SKM-1 (cell line): ENCODE data around the gene GIPR.
"Not testable (repeated sequence)": the region's sequence is repeated elsewhere in the genome, so short reads cannot be mapped to it uniquely, and the experiment has no call there.

Experiments used
- DNase-seq: peaks from one replicate; lab custom pipeline; 2025; ENCODE audit not compliant: unreplicated experiment; lab: John Stamatoyannopoulos, UW

Gene GIPR

DNA sequence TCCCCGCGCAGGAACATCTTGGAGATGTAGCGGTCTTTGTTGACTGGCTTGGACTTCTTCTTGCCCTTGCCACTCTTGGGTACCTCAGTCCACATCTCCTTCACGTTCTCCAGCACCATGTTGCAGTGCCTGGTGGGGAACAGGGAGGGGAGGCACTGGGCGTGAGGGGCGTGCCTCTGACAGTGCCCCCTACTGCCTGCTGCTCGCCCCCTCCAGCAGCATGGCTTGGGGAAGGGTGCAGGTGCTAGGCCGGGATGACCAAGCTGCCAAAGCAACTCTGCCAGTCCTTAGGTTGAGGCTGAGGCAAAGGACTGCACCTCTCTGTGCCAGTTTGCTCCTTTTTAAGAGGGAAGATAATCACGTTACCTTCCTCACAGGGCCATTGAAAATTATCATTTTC lies 19.6 kb downstream of the GIPR start:
- no peak for DNase-seq

DNA sequence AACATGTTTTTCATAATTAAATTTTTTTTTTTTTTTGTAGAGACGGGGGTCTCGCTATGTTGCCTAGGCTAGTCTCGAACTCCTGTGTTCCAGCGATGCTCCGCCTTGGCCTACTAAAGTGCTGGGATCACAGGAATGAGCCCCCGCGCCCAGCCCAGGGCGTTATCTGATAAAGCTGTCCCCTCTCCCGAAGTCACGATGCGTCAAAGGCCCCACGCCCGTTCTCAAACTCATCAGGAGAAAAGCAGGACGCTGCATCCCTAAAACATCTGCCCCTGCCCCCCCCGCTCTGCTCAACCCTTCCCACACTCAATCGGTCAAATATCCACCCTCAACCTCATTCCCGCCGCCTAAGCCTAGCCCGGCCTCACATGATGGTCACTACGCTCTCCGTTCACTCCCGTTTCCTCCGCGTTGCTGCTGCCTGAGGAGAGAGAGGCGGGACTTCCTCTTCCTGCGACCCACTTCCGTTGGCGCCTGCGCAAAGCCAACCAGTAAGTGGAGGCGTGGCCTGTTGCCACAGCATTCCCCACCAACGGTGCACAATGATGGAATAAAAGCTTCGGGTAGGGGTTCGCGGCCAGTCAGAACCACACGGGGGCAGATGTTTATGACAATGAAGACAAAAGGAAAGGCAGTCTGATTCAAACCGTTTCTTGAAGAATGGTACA lies 23.6 kb downstream of the GIPR start, which contains the start of gene SNRPD2:
TSS of gene SNRPD2 (minus strand) at position 438 of the 671 bp plus-strand sequence. CDS start at position 373, 65 bp downstream.
- DNase-seq: peak; percentile 40

DNA sequence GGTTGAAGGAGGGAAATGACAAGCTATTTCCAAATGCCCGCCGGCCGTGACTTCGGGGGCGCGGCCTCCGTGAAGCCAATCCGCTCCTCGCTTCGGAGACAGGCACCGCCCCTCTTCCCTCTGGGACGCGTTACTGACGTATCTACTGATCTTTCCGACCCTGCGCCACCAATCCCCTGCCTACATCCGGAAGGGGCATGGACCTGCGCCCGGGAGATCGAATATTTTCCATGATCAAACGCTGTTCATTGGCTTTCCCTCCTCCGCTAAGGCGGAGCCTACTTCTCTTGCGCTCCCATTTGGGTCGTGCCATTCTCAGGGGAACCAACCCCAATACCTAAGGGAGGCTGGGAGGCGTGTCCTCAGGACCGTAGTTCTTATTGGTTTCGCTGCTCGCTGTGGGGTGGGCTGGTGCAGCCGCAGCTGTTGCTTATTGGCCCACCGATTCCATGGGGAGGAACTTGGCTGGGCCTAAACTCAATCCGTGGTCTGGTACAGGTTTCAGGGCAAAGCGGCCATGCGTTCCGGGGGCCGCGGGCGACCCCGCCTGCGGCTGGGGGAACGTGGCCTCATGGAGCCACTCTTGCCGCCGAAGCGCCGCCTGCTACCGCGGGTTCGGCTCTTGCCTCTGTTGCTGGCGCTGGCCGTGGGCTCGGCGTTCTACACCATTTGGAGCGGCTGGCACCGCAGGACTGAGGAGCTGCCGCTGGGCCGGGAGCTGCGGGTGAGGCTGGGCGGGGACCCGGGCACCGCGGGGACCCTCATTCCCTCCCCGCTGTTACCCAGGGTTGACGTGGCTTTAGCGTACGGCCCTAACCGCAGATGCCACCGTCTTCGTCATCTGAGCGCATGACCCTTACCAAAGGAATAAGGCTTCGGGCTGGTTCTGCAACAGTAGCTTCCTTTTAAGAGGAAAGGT lies 24.4 kb downstream of the GIPR start, which contains the start of gene QPCTL:
TSS of gene QPCTL (plus strand) at position 480 of the 919 bp plus-strand sequence. CDS start at position 518, 38 bp downstream.
- DNase-seq: peak; percentile 89

DNA sequence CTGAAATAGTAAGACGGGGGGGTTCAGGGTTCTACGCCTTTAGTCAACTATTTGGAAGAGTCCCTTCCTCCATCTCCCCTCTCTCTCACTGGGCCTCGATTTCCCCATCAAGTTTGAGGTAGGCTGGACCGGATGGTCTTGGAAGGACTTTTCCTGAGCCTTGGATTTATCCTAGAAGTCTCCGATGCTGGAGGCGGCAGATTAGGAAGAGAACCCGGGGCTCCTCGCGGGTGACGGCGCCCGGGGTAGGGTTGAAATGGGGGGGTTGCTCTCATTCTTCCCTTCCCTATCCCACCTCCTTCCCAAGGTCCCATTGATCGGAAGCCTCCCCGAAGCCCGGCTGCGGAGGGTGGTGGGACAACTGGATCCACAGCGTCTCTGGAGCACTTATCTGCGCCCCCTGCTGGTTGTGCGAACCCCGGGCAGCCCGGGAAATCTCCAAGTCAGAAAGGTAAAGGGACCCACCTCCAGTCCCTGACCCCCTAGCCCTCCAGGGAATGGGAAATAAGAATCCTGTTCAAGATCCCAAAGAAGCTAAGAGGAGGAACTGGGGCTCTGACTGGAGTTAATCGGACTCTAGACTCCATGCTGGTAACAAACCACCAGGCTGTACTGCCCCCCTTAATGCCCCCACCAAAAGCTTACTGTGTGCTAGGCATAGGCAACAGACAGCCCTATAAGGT lies 25.2 kb downstream of the GIPR start:
- peak; percentile 1 for DNase-seq

DNA sequence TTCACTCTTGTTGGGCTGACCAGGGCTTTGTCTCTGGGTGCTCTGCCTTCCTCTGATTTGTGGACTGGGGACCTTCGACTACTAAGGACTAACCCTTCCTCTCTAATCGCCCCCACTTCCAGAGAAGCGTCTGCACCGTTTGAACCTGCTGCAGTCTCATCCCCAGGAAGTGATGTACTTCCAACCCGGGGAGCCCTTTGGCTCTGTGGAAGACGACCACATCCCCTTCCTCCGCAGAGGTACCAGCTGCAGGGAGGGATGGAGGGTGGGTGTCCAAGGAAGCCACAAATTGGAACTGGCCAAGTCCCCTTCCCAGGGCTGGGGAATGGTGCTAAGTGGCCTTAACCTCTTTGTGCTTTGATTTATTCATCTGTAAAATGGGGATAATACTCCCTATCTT lies 33.7 kb downstream of the GIPR start:
- no peak for DNase-seq

DNA sequence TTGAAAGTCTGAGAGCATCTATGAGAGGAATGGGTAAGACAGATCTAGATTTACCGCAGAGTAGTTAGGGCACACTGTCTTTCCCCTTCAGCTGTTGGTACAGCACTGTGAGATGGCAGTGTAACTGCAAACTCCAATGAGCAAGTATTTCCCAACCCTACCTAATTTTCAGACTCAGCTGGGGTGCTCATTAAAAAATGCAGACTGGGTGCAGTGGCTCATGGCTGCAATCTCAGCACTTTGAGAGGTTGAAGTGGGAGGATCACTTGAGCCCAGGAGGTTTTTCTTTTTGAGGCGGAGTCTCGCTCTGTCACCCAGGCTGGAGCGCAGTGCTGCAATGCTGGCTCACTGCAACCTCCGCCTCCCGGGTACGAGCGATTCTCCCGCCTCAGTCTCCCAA lies 37.1 kb downstream of the GIPR start:
- DNase-seq: no peak

DNA sequence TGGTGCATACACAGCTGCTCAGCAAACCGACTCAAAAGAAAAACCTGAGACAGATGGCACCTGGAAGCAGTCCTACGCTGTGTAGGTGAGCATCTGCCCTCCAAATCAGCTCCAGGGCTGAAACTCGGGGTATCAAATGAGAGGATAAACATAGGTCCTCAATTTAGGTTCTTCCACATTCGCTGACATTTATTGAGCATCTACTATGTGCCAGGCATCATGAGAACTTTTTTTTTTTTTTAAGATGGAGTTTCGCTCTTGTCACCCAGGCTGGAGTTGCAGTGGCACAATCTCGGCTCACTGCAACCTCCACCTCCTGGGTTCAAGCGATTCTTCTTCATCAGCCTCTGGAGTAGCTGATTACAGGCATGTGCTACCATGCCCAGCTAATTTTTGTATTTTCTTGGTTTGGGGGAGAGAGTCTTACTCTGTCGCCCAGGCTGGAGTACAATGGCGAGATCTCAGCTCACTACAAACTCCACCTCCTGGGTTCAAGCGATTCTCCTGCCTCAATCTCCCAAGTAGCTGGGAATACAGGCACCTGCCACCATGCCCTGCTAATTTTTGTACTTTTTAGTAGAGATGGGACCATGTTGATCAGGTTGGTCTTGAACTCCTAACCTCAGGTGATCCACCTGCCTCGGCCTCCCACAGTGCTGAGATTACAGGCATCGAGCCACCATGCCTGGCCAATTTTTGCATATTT lies 37.8 kb downstream of the GIPR start:
- no peak for DNase-seq

DNA sequence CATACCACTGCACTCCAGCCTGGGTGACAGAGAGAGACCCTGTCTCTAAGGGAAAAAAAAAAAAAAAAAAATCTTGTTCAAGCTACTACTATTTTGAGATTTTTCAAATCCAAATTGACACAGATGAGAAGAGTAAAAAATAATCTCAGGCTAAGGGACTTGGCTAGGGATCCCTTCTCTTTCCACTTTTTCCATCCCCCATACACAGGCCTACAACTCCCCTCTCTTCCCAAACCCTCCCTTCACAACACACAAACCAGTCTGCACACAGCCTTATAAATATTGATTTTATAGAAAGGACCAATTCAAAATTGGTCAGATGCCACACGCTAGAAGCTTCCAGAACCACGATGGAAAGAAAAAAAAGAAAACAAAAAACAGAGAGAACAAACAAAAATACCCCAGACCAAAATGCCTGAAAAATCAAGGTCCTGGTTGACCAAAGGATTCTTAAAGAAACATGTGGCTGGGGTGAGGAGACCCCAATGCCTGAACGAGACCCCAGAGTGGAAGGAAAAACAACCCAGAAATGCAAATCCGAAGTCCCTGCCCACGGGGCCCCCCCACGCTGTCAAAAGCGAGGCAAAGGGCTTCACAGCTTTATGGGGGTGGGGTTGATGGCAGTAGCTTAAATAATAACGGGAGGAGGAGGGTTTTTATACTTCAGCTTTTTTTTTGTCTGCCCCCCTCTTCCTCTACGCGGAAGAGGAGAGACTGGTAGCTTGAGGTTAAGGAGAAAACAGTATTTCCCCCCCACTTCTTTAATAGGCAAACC lies 42.5 kb downstream of the GIPR start:
- DNase-seq: no peak

DNA sequence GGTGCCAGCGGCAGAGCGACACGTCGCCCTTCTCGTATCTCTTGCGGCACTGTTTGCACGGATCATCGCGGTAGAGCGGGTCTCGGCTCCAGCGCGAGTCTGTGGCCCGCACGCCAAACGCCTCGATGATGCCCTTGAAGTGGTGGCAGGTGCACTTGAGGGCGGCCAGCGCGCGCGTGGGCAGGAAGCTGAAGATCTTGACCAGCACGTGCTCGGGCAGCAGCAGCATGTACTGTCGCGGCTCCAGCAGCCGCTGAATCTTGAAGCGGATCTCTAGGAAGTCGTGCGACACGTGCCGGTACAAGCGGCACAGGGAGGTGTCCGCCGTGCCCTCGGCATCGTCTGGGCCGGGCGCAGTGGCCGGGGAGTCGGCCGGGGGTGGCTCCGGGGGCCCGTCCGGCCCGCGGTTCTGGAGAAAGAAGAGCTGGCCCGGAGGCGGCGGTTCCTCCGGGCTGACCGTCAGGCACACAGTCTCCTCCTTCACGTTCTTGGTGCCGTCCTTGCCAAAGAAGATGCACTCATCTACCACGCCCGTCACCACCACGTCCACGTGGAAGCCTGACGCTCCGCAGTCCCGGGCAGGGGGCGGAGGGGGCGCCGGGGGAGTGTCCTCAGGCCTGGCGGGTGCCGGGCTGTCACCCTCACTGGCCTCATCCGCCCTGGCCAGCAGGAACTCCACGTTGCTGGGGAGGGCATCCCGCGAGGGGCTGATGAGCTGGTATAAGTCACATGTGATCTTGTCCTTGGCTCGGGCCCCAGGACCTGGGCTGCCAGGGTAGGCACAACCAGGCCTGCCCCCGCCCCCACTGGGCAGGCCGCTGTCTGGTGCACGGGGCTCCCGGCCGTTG lies 44.1 kb downstream of the GIPR start:
- no peak for DNase-seq

DNA sequence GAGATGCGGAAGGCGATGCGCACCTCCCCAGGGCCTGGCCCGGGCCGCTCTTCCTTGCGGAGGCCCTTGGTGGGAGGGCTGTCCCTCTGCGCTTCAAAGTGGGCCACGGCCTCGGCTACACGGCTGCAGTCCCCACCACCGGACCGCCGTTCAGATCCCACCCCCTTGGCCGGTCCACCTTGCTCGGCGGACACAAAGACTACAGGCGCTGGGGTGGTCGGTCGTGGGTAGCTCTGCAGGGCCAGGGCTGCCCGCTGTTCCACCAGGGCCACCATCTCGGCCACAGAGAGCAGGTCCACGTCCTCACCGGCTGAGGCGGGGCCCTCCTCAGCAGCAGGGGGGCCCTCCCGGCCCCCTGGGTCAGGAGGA lies 44.7 kb downstream of the GIPR start:
- no peak for DNase-seq

DNA sequence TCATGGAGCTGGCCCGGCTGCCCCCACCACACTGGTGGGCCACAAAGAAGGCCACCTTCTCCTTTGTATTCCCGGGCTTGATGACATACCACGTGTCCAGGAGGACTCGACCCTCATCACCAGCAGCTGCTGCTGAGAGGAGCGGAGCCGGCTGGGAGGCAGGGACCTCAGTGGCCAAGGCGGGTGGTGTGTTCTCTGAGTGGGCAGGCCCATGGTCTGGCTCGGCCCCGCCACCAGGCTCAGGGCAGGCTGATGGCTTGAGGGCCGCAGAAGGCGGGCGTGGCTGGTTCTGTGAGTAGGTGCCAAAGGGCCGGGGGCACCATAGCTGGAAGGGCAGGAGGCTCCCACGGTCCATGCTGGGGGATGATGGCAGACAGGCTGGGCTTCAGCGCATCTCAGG lies 45.1 kb downstream of the GIPR start:
- DNase-seq: no peak

DNA sequence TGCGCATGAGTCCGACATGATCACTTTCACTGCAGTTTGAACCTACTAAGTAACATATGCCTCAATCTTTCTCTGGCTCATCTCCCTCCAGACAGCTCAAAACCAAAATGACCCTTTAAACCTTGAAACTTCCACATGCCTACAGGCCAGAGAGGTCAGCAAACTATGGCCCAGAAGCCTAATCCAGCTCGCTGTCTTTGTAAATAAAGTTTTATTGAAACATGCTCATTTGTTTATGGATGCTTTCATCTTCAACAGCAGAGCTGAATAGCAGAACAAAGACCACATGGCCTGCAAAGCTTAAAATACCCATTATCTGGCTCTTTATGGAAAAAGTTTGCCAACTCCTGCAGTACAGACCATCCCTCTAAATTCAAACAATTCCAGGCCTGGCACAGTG lies 47.1 kb downstream of the GIPR start:
- no peak for DNase-seq

DNA sequence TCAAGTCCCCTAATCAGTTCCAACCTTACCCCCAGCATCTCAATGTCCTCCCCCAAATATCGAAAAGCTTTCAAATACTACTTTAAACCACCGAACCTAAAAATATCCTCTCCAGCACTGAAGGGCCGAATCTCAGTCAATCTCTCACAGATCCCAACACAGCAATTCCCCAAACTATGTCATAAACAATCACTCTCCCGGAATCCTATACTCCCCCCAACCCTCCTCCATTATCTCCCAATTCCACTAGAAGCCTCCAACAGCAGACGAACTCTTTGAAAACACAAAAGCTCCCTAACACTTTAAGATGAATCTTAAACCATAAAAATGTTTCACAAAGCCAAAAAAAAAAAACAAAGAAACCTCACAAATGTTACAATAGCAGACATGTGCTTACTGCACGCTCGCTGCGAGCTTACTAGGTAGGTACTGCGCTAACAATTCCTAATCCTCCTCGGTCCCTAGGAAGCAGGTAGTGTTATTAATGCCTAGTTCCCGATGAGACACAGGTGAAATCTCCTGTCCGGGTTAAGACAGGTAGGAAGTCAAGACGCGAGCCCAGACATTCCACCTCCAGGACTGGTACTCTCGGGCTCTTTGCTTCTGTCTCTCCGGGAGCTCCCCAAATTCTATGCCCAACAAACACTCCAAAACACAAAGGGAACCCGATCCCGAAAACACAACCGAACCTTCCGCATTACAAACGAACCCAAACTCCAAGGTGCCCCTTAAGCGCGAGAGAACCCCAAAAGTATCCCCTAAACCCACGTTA lies 48.5 kb downstream of the GIPR start:
- no peak for DNase-seq

DNA sequence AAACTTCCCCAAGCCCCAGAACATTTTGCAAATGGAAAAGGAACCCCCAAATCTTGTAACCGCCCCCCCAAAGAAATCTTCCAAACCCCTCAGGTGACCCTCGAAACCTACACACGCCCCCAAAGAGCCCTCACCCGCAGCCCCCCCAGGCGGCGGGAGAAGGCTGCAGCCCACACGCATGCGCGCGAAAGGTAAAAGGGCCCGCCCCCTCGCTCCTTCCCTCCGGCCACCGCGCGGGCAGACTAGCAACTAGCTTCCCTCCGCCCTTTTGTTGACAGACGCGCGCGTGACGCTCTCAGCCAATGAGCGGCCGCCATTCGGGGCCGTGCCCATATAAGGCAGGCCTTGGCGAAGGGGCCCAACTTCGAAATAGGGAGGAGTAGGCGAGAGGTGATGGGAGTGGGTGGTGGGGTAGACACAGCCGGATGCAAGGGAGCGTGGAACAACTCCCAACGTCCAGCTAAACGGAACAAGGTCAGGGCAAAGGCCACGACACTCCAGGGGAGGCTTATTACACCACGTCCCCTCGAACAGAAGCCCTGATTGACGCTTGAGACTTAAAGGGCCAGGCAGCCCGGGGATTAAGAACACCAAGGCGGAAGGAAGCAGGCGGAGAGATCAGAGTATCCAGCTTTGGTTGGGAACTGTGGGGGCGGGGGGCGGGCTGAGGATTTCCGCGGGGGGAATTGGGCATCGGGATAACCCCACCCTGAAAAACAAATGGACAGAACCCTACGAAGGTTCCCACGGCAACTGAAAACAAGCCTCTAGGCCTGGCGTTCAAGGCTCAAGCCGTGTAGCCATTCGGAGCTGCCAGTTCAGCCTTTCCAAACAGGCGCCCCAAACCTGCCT lies 49.3 kb downstream of the GIPR start:
- peak; percentile 76 for DNase-seq

DNA sequence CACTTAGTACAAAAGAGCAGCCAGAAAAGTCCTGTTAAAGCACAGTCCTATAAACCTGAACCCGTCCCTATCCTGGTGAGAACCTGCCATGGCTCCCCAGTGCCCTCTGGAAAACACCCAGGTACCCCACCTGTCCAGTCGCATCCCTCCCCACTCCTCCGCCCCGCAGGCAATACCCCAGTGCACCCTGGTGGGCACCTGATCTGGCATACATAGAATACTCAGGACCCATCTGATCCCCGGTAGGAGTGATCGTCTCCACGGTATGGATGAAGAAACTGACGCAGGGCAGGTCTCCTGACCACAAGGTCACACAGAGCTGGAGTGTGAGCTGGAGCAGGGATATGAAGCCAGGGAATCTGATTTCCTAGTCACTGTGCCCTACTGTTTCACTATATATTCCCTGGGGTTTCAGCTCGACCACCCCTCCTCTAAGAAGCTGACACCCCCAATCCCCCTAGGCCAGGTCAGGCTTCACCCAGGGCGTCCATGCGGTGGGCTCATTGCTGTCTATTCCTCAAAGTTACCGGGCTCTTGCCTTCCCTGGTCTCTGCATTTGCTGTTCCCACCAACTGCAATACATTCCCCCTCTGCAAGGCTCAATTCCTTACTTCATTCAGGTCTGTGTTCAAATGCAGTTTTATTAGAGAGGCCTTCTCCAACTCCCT lies 50.1 kb downstream of the GIPR start:
- DNase-seq: no peak

DNA sequence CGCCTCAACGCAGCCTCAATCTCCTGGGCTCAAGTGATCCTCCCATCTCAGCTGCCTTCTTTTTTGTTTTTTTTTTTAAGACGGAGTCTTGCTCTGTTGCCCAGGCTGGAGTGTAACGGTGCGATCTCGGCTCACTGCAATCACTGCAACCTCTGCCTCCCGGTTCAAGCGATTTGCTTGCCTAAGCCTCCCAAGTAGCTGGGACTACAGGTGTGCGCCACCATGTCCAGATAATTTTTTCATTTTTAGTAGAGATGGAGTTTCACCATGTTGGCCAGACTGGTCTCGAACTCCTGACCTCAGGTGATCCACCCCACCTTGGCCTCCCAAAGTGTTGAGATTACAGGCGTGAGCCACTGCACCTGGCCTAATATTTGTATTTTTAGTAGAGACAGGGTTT lies 52.0 kb downstream of the GIPR start:
- DNase-seq: not testable (repeated sequence)

DNA sequence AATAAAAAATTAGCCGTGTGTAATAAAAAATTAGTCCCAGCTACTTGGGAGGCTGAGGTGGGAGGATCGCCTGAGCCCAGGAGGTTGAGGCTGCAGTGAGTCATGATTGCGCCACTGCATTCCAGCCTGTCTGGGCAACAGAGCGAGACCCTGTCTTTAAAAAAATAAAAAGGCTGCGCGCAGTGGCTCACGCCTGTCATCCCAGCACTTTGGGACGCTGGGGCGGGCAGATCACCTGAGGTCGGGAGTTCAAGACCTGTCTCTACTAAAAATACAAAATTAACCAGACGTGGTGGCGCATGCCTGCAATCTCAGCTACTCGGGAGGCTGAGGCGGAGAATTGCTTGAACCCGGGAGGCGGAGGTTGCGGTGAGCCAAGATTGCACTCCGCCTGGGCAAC lies 60.7 kb downstream of the GIPR start:
- not testable (repeated sequence) for DNase-seq
